ENCODE results near the gene ADAMTS2.
A peak's percentile ranks its signal among the peaks of the same experiment; 100 is the strongest.

ADAMTS2 gene

DNA sequence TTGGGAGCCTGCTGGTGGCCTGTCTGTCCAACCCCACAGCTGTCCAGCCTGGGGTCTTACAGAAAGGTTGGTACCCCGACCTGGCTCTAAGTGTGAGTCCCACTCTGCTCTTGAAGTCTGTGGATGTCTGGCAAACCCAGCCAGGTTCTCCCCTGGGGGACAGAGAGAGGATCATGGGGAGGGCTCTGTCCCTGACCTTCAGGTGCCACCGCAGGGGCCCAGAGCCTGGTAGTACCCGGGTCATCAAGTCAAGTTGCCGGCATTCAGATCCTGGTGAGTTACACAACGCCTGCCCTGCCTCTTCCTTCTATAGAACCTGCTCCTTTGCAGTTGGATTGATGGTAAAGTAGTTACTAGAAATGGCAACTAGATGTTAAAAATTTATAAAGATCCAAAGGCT is 66.7 kb downstream of the ADAMTS2 start:
- DNase-seq (ENCODE audit: low read depth): no peak

DNA sequence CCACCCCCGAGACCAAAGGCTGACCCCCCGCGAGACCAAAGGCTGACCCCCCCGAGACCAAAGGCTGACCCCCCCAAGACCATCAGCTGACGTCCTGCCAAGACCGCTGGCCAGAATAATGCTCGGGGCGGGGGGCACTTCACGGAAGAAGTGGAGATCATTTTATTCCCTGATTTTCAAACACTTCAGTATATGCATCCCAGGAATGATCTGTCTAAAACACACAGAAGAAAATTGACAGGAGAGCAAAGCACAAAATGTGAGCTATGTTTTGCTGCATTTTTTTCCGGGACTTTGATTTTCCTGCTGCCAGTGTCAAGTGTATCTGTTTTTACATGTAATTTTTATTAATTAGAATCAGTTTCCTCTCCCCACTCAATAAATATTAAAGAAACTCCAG is 67.1 kb downstream of the ADAMTS2 start:
- peak; percentile 34 for DNase-seq (ENCODE audit: low read depth)

DNA sequence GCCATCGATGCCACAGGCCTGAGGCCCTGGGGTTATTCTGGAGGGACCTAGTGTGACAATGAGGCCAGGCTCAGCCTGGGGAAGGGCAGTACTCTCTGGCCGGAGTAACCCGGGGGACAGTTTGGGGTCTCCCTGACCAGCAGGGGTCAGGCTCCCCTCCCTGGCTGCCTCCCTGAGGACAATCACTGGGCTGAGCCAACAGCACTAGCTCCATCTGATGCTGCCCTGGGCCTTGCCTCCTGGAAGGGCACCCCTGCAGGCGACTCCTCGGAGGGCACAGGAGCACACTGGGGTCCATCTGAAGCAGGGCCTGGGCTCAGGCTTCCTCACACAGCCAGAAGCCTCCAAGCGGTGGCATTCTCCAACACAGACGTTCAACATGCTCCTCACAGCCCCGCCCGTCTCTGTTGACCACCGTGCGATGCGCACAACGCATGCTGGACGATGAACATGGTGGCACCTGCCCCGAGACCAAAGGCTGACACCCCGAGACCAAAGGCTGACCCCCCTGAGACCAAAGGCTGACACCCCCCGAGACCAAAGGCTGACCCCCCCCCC is 68.3 kb downstream of the ADAMTS2 start:
- peak; percentile 27 for DNase-seq (ENCODE audit: low read depth)

DNA sequence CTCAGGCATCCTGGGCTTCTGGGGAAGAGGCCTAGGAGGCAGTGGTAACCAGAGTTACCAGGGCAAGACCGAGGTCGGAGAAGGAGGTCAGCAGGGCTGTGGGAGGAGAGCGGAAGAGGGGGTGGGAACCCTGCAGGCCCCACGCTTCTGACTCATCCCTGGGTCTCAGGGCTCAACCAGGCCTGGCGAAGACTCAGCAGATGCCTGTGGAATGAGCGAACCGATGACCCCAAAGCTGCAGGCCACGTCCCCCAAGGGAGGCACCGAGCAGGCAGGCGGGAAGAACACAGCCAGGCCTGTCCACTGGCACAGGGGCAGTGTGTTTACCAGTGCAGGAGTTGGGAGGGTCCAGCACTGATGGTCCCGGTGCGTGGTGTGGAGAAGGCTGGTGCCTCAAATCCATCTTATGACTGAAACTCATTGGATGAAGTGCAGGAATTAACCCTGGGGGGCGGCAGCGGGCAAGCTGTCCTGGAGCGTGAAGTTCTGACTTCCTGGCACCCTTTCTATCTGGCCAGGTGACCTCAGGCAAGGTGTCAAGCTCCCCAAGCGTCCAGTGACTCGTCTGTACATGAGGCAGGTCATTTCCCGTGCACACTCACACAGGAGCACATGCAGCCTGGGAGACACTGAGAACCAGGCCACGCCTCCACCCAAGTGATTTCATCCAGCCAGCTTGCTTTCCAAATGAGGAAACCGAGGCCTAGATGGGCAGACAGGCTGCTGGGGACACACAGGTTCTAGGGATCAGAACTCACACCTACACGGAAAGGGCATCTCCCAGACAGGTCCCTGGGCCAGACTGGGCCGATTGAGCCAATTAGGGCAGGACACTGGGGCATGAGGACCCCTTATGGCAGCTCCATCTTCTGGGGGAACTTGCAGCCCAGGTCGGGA is 69.1 kb downstream of the ADAMTS2 start:
- peak; percentile 99 for DNase-seq (ENCODE audit: low read depth)

DNA sequence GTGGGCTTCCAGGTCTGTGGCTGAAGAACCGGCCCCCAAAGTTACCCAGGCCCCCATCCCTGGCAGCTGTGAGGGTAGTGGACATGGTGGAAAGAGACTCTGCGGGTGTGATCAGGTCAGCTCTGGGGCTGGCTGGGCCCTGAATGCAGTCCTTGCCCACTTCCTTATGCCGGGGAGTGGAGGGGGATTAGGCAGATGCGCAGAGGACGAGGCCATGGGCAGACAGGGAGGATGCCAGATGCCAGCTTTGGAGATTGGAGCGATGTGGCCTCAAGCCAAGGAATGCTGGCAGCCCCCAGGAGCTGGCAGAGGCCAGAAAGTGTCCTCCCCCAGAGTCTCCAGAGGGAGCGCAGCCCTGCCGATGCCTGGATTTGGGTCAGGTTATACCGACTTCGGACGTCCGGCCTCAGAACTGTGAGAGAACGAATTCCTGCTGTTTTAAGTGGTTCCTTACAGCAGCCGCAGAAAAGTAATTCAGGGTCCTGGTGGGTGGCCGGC is 69.8 kb downstream of the ADAMTS2 start:
- DNase-seq (ENCODE audit: low read depth): no peak

DNA sequence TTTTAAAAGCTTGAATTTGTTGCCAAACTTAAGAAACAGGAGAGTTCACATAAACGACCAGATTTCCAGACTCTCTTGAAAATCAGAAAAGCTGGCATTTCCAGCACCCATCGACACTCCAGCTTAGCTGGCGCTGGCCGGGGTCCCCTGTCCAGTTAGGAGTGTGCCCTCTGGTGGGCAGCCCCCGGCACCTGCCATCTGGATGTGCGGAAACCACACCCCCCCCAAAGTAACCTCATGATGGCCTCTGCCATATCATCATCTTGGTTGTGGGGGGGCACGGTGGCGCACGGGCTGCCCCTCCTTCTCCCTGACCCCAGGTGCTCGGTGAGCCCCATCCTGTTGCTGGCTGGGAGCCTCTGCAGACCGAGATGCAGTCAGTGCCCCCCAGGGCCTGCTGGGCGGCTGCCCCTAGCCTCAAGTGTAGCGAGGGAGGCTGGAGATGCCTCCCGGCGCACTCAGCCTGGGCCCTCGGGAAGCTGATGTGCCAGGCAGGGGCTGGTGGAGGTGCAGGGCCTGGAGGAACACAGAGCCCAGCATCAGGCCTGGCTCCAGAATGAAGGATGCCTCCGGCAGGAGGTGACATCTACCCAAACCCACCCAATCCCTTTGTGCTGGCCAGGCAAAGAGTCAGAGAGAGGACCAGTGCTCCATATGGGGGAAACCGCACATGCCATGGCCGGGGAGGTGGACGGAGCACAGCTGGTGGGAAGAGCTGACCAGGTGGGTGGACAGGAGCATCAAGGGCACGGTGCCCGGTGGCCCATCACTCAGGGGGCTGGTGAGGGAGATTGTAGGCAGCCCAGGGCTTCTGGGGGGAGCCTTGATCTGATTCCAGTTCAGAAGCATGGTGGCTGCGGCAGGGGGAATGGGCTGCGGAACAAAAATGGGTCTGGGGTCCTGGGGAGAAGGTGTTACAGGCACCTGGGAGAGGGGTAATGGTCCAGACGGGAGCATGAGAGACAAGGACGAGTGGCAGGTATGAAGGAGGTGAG is 70.6 kb downstream of the ADAMTS2 start:
- DNase-seq (ENCODE audit: low read depth): peak; percentile 27

DNA sequence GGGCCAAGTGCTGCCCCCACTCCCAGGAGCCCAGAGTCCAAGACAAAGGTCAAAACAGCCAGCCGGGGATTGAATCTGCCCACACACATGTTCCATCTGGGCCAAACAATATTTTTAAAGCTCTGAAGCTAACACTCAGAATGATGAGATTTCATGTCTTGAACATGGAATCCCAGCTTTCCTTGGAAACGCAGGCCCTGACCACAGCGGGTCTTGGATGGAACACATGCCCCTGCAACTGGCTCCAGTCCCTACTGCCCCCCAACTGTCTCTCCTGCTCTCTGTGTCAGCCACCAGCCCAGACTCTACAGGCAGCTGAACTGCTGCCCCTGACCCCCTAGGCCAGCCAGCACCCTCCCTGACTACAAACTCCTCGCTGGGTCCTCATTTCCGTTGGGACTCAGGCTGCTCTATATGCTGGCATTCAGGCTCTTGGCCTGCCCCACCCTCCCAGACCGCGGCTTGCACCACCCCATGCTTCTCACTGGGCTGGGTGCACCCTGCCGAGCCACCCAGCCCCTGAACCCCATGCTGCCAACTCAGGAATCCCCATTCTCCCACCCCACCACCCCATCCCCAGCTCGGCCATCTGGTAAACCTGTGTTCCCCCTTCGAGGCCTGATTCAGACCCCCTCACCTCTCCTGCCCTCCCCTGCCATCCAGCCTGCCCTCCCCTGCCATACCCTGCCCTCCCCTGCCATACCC is 71.7 kb downstream of the ADAMTS2 start:
- DNase-seq (ENCODE audit: low read depth): no peak

DNA sequence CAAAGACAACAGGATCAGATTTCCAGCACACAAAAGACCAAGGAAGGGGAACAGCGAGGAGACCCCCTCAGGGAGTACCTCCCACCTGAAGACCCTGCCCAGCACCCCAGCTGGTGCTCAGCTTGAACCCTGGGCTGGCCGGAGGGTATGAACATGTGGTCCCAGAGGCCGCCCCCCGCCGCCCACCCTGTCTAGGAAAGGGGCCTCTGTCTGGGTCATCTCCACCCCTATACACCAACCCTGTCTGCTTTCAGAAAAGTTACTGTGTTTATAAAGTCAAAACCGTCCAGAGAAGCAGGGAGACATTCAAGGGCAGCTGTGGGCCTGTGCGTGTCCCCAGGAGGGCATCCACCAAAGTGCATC is 72.2 kb downstream of the ADAMTS2 start:
- DNase-seq (ENCODE audit: low read depth): no peak

DNA sequence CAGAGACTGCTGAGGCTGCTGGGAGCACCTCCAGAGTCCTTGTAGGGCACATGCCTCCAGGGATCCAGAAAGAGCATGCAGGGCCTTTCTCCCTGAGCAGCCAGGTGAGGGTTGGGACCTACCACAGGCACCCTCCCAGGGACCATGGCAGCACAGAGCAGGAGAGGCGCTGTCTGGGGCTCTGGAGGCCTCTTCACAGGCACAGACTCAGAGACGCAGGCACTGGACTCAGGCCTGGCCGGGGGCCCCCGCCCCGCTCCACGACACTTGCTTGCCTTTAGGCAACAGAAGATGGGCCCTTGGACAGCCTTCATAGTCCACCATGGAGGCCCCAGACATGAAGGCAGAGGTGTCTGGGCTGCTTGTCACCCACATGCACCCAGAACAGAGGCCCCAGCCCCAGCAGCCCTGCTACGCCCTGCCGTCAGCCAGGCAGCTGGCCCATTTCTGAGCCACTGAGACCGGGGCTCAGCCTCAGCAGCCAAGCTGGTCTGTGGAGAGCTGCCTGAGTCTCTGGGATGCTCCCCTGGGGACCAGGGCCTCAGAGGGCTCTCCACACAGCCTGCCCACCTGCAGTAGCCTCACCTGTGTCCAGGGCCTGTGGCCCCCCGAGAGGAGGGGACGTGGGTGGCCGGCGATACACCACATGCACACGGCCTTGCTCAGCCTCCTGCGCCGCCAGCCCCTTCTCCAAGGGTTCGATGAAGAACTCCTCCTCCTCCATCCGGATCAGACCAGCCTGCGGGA is 72.8 kb downstream of the ADAMTS2 start:
- no peak for DNase-seq (ENCODE audit: low read depth)

DNA sequence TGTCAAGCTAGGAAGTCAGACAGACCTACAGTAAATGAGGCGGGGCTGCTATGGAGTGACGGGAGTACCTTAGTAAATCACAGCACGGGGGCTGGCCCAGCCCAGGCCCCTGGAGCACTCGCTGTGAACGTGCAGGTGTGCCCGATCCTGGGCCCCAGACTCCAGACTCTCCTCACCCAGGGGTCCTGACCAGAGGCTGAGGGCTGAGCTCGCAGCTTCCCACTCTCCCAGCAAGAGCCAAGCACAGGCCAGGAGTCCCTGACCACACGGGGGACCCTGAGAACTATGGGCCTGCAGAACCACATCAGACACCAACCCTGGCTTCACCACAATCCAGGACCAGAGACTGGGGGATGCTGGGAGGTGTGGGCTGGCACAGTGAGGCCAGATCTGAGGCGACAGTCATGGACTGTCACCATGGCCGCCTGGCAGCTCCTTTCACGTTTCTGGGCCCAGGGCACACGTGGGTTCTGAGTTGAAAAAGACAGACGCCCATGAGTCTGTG is 73.4 kb downstream of the ADAMTS2 start:
- no peak for DNase-seq (ENCODE audit: low read depth)

DNA sequence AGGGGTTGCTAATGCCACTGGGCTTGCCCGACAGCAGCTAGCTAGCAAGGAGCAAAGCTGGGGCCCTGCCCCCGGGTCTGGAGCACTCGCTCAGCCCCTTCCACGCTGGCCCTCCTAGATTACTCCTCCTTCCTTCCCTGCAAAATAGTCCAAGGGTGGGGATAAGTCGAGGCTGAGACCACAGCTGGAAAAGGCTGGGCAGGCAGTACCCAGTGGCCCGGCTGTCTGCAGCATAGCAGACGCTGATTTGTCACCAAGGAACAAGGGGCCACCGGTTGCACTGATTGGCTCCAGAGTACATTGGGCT is 73.9 kb downstream of the ADAMTS2 start:
- no peak for DNase-seq (ENCODE audit: low read depth)

DNA sequence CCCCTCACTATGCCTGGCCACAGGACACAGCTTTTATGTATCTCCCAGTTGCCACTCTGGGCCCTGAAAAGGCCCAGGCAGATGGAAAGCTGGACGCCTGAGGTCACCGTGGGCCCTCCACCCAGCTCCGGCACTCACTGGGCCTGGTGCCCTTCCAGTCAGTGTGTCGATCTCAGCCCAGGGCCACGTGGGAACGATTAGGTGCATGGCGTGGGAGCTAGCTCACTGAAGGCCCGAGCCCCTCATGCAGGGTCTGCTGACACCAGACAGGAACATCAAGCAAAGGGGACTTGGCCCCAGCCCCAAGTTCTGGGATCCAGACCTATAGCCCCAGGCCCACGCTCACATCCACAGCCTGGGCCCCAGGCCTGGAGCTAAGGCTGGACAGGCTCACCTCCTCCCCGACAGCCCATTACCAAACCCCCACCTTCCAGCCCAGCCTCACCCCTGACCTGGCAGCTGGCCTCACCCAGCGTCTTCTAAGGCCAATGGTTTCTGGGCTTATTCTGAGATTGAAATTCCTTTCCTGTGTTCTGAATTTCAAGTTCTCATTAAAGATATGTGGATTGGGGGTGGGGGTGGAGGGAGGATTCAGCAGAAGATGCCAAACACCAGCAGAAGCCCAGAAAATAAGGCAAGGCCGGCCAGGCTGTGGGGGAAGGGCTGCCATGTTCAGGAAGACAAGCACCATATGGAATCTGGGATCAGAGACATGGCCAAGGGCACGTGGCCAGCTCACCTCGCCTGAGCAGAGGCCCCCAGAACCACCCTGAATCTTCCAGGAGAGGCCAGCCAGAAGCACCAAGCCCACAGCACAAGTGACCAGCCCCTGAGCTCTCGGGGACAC is 74.5 kb downstream of the ADAMTS2 start:
- DNase-seq (ENCODE audit: low read depth): peak; percentile 16

DNA sequence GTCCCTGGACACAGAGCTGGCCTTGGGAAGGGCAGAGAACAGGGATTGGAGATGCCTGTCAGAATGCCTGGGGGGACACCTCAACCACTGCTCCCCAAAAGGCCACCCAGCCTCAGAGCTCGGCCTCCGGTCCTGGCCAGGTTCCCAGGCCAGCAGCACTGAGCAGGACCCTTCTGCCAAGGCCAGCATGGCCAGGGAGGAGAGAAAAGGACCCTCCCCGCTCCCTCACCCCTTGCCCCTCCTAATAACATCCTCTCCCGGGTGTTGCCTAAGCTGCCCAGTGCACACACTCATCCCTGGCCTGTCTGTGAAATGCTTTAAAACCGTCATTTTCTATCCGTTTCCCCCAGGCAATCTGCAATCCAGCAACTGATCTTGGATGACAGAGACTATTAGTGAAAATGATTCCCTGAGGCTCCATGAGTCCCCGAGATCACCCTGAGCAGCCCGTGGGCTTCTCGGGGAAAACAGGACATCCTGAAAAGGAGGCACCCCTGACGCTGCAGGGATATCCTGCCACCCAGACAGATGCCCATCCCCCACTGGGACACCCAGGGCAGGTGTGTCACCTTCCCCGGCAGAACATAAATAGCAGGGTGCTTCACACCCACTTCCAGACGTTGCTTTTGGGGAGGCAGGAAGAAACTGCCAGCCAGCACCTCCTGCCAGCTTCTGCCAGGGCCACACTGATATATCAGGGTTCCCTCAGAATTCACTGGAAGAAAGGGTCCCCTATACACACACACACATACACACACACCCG is 75.3 kb downstream of the ADAMTS2 start:
- peak; percentile 85 for DNase-seq (ENCODE audit: low read depth)

DNA sequence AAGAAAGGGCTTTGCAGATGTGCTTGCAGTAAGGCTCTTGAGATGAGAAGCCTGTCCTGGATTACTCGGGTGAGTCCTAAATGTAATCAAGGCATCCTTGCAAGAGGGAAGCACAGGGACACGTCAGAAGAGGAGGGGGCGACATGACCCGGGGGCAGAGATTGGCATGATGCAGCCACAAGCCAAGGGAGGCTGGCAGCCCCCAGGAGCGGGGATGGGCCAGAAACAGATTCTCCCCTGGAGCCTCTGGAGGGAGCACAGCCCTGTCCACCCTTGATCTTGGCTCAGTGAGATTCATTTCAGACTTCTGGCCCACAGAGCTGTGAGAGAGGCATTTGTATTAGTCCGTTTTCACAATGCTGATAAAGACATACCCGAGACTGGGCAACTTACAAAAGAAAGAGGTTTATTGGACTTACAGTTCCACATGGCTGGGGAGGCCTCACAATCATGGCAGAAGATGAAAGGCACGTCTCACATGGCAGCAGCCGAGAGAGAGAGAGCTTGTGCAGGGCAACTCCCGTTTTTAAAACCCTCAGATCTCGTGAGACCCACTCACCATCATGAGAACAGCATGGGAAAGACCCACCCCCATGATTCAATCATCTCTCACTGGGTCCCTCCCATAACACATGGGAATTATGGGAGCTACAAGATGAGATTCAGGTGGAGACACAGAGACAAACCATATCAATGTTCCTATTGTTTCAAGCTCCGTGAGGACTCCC is 76.1 kb downstream of the ADAMTS2 start:
- DNase-seq (ENCODE audit: low read depth): peak; percentile 38

DNA sequence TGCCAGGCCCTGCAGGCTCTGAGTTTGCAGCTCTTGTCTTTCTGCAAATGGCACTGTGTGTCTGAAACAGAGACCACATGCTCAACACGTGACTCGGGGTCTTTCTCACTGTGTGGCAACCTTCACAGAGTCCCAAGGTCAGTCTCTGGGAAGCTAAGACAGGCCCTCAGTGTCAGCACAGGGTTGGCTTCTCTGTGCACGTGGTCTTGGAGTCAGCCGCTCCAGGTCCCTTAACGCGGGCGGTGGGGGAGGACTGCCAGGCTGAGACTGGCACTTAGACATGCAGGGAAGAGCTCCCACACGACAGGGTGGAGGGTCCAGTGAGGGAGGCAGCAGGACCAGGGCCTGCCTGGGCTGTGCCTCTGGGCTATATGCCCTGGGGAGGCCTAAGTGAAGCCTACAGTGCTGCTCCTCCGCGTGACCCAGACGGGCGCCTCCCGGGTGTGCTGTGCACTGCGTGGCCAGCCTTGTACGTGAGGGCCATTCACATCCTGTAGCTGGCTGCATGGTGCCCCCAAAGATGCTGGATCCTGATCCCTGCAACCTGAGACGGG is 76.8 kb downstream of the ADAMTS2 start:
- DNase-seq (ENCODE audit: low read depth): no peak

DNA sequence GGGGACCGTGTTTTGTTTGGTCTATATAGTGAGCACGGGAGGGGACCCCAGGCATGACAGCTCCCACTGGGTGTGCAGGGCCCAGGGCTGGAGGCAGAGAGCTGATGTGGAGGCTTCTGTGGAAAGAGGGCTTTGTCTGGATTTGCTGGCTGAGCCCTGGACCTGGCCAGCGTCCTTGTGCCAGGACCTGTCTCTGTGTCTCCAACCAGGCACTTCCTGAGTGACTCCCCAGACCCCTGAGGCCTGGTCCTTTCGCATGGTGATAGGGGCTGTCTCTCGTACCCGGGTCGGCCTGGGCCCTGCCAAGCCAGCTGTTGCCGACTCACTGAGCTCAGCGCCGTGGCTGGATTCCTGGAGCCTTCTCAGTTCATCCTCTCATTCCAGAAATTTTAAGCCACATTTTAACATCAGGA is 77.6 kb downstream of the ADAMTS2 start:
- peak; percentile 21 for DNase-seq (ENCODE audit: low read depth)

DNA sequence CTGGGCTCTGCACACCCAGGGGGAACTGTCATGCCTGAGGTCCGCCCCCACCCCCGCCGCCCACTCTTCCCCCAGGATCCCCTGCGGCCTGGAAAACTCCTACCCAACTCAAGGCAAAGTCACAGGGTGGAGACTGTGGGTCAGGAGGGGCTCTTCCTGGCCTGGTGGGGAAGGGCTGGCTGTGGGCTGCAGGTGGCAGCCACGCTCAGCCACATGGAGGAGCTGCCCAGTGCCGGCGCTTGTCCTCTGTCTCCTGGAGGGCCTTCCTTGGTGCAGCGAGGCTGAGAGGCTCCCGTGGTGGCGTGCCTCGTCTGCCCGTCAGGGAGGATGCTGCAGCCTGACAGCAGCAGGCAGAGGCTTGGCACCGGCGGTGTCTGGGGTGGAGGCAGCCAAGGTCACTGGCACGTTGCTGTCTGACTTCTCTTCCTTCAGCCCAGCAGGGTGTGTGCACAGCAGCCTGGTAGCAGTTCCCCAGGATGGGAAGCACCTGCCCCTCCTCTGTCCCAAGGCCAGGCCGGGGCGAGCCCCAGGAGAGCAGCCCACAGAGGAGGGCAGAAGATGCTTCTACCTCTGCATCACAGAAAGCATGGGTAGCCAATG is 78.1 kb downstream of the ADAMTS2 start:
- DNase-seq (ENCODE audit: low read depth): no peak

All from ELR (cell line).